GM19240 (cell line): ENCODE data around the gene PLB1.

Source experiments
- DNase-seq: peaks from one replicate; pipeline ENCODE4 v3.0.0; 2011; ENCODE audit warnings: low spot score; ENCODE audit not compliant: insufficient read length

PLB1 gene

DNA sequence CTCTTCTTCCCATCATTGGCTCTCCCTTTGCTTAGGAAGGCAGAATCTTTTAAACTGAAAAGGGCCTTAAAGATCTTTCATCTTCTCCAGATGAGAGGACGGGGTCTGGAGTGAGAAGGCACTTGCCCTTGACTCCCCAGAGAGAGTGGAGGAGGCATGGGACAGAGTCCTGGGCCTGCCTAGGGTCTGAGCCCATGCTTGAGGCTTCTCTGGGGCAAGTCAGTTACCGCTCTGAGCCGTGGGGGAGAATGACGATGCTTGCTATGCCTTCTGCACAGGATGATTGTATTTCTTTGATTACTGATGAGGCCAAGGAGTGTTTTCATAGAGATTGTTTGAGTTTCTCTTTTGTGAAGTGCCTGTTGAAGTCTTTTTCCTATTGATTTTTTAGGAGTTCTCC lies 921 bp downstream of the PLB1 start:
- no peak for DNase-seq

GRCh38 chr2:28497206-28497605 lies 1.3 kb downstream of the PLB1 start:
- no peak for DNase-seq

DNA sequence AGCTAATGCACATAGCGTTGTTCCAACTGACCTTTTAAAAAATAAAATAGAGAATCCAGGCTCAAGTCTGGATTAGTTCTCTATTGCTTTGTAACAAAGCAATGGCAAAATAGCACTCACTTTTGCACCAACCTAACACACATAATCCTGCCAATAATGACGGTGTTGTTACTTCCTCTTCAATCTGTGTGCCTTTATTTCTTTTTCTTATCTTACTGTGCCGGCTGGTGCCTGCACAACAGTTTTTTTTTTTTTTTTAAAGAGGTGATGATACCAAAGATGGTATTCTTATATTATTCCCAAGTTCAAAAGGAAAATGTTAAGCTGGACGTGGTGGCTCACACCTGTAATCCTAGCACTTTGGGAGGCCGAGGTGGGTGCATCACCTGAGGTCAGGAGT lies 3.4 kb downstream of the PLB1 start:
- no peak for DNase-seq

DNA sequence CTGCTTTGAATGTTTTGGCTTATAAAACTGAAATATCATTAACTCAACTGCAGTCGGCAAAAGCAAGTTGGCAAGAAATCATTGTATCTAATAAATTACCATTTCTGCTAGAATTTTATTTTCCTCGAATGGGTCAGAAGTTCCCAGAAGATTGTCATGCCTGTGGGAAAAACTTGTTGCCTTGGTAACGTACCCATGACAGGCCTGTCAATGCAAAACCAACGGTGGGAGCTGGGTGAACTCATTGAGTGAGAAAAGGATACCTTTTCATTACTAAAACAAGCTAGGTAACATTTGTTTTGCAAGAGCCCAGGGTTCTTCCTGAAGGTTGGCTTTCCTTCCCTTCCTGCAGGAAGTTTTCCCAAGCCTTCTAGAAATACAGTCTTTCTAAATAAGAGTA lies 9.5 kb downstream of the PLB1 start:
- no peak for DNase-seq

DNA sequence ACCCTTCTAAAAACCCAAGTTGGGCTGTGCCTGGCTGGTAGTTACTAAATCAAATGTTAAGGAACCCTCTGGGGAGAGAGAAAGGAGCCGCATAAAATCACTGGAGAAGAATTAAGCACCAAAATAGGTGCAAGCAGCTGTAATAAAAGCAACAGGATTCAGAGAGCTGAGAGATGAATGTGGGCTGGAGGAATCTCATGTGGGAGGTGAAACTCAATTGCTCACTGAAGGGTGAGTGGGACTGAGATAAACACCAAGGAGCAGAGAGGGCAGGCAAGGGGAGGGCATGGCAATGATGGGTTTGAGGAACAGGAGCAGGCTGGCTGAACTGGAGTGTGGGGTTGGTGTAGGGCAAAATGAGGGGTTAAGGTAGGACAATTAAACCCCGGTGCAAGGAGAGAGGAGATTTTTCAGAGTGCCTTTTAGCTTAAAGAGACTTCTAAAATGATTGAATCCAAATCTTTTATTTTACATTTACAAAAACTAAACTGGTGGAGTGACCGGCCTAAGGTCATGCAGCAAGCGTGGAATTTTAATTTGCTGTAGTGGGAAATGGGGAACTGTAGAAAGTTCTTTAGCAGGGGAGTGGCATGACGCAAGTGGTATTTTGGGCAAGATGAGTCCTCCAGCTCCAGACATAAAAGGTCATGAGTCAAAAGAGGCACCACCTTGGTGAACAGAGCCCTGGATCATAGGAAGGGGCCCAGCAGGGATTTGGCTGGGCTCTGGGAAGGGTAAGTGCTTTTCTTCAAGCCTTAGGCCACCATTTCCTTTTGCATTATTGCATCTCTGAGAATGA lies 10.5 kb downstream of the PLB1 start:
- no peak for DNase-seq

DNA sequence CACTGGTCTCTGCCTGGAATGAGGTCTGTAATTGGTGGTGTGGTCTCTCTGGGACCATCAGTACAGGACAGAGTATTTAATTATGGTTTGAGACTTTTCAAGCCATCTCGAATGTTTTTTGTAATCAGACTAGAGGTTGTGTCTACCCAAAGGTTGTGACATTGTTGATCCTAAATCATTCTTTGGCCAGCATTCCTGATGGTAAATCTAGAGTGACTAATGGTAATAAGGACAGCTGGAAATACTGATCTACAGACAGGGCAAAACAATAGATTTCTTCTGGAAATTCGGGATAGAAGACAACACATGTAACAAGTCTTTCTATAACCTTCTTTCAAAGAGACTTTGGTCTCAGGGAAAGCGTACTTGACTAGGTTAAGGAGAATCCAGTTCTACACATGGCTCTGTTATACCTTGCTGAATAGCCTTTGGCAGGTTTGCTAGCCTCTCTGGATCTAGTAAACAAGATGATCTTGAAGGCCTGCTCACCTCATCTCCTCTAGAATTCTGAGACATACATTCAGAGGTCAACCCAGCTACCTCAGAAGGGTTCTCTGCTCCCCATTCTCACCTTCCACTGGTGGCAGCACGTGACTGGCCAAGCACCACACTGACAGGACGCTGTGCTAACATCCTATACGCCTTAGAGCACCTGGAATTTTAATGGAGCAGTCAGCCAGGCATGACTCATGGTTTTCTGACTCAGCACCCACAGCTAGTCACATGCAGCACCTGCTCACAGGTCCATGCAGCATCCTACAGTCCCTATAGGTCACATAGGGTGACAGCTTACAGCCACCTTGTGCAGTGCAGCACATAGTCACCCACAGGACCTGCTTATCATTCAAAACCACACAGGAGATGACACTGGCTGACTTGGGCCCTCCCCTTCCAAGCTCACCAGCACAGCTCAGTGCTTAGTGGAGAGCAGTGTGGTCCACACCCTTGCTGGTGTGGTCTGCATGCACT lies 12.2 kb downstream of the PLB1 start:
- DNase-seq, result no peak

DNA sequence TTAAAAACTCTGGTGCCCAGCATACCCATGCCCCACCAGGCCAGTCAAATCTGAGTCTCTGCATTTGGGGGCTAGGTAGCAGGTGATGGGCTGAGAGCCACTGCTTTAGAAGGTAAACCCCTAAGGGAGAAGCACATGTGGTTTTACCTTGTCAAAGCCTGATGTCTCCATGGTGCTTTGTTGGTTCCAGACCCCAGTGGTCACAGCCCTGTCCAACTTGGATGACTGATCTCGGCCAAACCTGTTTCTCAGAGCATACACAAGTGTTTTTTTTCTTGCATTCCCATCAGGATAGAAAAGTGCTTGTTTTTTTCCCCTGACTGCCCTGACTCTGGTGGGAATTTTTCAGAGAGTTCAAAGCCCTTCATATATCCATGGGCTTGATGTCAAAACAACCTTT lies 13.5 kb downstream of the PLB1 start:
- DNase-seq, result no peak

DNA sequence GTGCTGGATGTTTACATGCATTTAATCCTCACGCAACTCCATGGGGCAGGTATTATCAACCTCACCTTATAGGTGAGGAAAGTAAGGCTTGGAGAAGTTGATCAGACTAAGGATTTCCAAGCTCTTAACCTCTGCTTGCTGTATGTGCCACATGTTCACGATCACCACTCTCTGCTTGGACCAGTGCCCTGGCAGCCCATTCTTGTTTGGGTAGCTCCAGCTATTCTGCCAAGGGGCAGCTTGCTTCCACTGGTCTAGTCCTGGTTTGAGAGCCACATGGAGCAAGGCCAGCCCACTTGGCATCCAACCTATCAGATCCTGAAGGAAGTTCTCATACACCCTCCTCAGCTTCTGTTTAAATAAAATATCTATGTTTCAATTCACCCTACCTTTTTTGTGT lies 14.3 kb downstream of the PLB1 start:
- no peak for DNase-seq

DNA sequence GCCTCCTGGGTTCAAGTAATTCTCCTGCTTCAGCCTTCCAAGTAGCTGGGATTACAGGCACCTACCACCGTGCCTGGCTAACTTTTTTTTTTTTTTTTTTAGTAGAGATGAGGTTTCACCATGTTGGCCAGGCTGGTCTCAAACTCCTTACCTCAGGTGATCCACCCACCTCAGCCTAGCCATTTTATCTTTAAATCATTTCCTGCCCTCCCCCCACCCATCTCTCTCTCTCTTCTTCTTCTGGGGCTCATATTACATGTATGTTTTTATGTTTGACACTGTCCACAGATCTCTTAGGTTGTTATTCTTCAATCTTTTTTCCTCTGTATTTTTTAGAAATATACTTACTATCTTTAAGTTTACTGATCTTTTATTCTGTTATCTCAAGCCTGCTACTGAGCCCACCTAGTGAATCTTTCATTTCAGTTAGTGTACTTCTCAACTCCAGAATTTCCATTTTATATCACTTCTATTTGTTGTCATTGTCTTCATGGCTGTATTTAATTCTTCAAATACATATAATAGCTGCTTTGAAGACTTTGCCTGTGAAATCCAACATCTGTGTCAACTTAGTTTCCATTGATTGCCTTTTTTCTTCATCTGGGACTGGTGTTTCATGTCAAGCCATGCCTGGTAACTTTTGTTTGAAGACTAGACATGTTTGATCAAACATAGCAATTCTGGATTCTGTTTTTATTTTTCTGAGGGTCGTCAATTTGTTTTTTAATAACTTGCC lies 16.2 kb downstream of the PLB1 start:
- DNase-seq, result no peak

- no peak for DNase-seq
Observed at GRCh38 chr2:28512607-28512965, 16.7 kb downstream of the PLB1 start.

GRCh38 chr2:28513097-28513496 lies 17.2 kb downstream of the PLB1 start:
- no peak for DNase-seq

DNA sequence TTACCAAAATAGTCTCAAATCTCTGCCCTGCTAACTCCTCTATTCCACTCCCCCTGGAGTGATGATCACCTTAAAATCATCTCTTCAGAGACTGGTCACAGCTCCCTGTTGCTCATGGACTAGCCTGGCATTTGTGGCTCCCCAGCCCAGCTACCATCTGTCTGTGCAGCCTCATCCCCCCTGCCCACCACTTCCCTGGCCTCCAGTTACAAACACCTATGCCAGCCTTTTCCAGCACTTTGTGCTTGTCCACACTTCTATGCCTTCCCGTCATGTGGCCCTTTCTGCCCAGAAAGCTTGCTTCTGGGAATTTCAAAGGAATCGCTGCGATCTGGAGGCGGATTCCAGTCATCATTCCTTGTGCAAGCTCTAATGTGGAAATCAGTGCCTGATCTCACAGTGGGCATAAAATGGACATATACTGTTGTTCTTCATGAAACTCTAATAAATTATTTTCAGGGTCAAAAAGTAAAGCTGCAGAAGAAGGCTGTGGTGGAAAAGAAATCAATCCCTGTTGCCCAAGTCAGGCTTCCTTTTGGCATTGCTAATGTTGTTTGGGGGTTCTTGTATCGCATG lies 19.4 kb downstream of the PLB1 start:
- DNase-seq, result no peak

GRCh38 chr2:28516430-28516829 lies 20.6 kb downstream of the PLB1 start:
- DNase-seq, result no peak

DNA sequence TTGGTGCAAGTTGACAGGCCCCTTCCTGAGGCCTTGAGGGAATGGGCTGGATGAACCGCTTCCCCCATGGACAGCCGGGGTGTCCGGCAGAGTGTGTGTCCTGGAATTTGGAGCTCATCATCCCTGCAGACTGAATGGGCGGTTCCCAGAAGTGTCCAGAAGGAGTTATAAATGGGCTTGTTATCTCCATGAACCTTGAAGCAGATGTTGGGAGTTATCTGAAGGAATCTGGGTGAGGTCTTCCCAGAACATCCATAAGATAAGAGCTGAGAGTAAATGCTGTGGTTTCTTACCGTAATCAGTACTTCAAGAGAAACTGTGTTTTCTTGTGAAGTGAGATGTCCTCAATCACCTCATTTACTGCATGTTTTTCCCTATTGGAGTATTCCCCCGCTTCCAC lies 21.1 kb downstream of the PLB1 start:
- DNase-seq, result no peak

DNA sequence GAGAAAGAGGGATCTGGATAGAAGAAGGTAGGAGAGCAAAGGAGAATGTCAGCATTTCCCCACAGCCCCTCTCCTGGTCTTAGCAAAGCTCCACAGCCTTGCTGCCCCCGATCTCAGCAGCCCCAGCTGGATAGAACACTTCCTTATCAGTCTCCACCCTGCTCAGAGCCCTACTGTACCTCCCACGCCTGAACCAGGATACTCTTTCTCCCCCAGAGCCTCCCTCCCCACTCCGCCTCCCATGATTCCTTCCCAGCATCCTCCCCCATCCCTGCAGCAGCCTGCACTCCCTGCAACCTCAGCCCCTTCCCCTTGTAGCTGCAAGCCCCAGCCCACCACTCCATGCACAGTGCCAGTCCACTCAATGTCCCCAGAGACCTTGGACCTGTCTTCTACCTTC lies 25.8 kb downstream of the PLB1 start:
- DNase-seq, result no peak

GRCh38 chr2:28522481-28522880 lies 26.6 kb downstream of the PLB1 start:
- no peak for DNase-seq

- no peak for DNase-seq
Observed at GRCh38 chr2:28523902-28524301, 28.0 kb downstream of the PLB1 start.

DNA sequence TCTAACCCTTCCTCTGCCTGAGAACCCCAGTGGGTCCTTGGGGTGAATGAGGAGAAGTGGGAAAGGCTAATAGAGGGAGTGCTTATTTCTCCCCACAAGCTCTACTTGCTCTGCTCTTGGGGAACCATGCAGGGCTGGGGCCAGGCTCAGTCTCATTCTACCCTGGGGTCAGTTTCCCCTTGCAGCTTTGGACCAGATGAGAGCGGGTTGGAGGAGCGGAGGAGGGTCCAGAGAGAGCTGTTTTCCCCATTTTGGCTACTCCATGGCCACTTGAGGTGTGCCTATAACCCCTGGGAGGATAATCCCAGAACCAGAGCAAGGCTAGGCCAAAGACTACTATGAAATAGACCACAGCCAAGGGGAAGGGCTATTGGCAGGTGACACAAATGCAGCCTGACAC lies 29.6 kb downstream of the PLB1 start:
- no peak for DNase-seq

DNA sequence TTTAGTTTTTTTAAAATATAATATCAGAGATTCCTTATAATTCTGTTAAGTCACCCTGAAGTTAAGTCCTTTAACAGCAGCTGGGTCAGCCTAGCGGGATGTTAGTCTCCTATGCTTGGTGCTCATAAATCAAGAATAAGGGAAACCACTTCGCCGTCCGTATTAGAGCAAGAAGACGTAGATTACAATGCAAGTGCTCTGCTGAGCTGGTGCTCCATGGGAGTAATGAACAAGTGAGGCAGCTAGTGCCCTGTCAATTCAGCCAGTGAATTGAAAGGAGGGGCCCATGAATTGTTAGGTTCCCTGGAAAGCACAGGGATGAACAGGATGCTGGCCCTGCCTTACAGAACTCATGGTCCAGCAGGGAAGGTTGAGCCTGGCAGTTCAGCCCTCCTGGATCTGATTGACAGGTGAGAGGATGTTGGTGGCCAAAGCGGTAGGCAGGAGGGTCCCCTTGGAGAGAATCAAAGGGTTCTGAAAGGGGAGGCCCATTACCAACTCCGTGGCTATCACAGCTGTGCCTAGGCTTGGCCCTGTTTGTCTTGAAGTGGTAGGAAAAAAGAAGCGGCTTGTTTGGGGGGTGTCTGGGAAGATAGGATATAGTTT lies 30.8 kb downstream of the PLB1 start:
- DNase-seq, result no peak

DNA sequence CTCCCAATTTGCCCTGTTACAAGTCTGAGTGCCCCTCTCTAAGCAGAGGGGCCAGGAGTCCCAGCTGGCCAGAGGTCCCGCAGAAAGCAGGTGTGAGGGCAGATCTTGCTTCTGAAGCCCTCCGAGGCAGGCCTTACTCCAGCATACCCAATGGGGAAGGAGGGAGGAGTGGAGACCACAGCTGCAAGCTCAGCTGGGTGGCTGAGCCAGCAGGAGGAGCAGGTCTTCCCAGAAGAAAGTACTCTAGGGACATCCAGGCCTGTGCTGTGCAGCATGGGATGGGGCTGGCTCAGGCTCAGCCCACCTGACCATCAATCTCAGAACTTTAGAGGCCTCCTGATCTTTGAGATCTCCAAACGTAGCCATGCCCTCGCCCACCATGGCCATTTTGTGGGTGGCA lies 31.3 kb downstream of the PLB1 start:
- no peak for DNase-seq

DNA sequence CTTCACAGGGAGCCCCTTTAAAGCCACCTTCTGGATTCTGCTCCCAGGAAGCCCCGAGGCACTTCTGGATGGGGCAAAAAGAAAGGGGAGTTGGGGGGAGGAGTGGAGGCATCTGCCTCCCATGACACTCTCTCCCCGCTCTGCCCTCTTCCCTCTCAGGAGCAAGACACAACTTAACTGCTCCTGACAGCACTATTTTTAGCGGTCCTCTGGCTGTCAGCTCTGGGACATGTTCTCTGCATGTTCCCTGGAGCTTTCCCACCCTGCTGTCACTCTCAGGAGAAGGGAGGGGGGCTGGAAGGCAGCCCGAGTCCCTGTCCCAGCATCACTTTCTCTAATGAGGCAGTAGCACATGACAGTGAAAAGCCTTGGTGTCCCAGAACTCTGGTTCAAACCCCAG lies 32.3 kb downstream of the PLB1 start:
- DNase-seq, result no peak
